GM21717 (cell line): ENCODE results near the gene SEPTIN1.

Source experiments
- ATAC-seq: cut with Tn5 transposase; IDR thresholded peaks from one replicate; pipeline ENCODE4 v1.9.1; 2021; ENCODE audit warnings: mild to moderate bottlenecking, moderate library complexity; ENCODE audit not compliant: unreplicated experiment

The SEPTIN1 gene

GRCh38 chr16:30377812-30378235, 4.5 kb downstream of the SEPTIN1 start:
- ATAC-seq = peak; percentile 32

- no peak for ATAC-seq
Observed at GRCh38 chr16:30377050-30377811, 5.1 kb downstream of the SEPTIN1 start.

- no peak for ATAC-seq
Observed at GRCh38 chr16:30376461-30376902, 5.9 kb downstream of the SEPTIN1 start.

GRCh38 chr16:30375864-30376263, 6.5 kb downstream of the SEPTIN1 start:
- ATAC-seq = no peak

GRCh38 chr16:30374538-30374937, 7.8 kb downstream of the SEPTIN1 start, which contains the start of gene MYL11:
MYL11 (plus strand) TSS chr16:30374802; CDS start chr16:30374858, 56 bp downstream.
- ATAC-seq = no peak

- no peak for ATAC-seq
Observed at GRCh38 chr16:30372725-30373124, 9.6 kb downstream of the SEPTIN1 start.

- ATAC-seq = no peak
Observed at GRCh38 chr16:30372038-30372712, 10.2 kb downstream of the SEPTIN1 start.

GRCh38 chr16:30371248-30371816, 11.0 kb downstream of the SEPTIN1 start:
- ATAC-seq = no peak

GRCh38 chr16:30370456-30371247, 11.7 kb downstream of the SEPTIN1 start, which contains the start of gene TBC1D10B:
TBC1D10B (minus strand) TSS chr16:30370494; CDS start chr16:30370183, 311 bp downstream.
- peak; percentile 74 for ATAC-seq

GRCh38 chr16:30369938-30370455, 12.4 kb downstream of the SEPTIN1 start:
- ATAC-seq = no peak

- ATAC-seq = no peak
Observed at GRCh38 chr16:30369091-30369937, 13.0 kb downstream of the SEPTIN1 start.

- ATAC-seq = no peak
Observed at GRCh38 chr16:30368792-30369090, 13.6 kb downstream of the SEPTIN1 start.

GRCh38 chr16:30368122-30368791, 14.1 kb downstream of the SEPTIN1 start:
- no peak for ATAC-seq

GRCh38 chr16:30367349-30368009, 14.9 kb downstream of the SEPTIN1 start:
- no peak for ATAC-seq

- no peak for ATAC-seq
Observed at GRCh38 chr16:30366511-30366910, 15.8 kb downstream of the SEPTIN1 start.

- ATAC-seq = no peak
Observed at GRCh38 chr16:30365200-30365599, 17.2 kb downstream of the SEPTIN1 start.

GRCh38 chr16:30361180-30361579, 21.2 kb downstream of the SEPTIN1 start:
- ATAC-seq = no peak

- ATAC-seq = no peak
Observed at GRCh38 chr16:30359871-30360170, 22.5 kb downstream of the SEPTIN1 start.
